ENCODE data around the gene STAG2.

STAG2 gene

DNA sequence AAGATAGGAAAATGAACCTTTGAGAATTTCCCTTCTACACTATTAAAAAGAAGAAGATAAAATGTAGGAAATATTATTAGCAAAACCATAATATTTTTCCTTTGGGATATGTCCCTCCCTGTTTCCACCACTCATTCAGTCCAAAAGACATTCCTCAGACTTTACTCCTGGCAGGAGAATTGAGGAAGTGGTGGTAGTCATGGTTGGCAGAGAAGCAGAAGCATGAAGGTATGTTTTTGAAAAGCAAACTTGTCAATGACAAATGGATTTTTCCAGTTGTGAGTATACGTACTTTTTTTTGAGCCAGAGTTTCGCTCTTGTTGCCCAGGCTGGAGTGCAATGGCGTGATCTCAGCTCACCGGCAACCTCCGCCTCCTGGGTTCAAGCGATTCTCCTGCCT lies 13.7 kb downstream of the STAG2 start:
- DNase-seq (ENCODE audit: low read depth in 2 of 2): no peak

DNA sequence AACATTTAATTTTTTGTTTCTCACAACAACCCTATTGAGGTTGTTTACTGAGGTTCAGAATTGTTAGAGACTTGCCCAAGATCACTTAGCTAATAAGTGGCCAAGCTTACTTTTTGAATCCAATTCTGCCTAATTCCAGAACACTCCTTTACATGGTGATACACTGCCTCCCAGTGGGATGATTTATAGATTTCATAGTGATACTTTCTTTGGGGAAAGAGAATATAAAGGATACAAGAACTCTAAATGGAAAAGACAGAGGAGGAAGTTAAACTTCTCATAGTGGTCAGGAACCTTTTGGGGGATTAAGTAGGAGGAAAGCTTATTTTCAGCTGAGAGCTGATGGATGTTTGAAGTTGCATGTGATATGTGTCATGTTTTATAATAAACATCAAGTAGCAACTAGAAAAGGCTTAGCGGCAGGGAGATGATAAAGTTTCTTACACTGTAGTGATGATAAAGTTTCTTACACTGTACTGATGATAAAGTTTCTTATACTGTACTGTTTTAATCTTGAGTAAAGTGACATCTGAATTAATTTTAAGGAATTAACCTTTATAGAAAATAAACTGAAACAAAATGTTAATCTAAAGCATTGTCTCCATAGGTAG lies 15.3 kb downstream of the STAG2 start:
- DNase-seq (ENCODE audit: low read depth in 2 of 2): no peak

DNA sequence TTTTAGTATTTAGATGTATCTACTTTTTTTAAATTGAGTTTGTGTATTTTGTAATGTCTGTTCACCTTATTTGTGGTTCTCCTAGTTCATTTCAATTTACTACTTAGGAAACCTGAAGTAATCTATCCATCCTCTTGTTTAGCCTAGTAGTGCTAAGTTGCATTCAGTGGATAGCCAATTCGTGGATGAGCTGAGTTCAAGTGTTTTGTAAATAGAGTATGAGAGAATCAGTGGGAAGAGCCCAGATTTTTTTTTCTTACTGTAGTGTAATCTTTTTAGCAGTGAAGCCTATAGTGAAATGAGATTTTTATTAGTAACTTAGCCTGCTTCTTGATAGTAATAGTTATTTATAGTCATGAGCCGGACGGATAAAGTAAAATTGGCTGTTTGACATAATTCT lies 21.7 kb downstream of the STAG2 start:
- DNase-seq (ENCODE audit: low read depth in 2 of 2): no peak

DNA sequence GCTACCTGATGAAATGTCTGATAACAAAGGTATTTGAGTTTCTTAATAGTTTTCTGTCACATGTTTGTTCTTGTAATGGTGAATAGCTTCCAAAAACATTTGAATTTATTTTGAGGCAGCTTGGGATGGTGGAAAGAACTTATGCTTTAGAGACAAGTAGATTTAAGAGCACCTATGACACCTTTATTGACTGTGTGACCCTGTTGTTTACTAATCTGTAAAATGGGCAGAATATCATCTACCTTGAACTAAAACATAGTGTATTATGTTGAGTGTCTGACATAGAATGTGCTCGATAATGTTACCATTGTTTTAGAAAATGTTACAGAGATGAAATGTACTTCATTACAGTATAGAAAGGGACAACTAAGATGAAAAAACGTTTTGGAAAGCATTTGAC lies 24.9 kb downstream of the STAG2 start:
- no peak for DNase-seq (ENCODE audit: low read depth in 2 of 2)

DNA sequence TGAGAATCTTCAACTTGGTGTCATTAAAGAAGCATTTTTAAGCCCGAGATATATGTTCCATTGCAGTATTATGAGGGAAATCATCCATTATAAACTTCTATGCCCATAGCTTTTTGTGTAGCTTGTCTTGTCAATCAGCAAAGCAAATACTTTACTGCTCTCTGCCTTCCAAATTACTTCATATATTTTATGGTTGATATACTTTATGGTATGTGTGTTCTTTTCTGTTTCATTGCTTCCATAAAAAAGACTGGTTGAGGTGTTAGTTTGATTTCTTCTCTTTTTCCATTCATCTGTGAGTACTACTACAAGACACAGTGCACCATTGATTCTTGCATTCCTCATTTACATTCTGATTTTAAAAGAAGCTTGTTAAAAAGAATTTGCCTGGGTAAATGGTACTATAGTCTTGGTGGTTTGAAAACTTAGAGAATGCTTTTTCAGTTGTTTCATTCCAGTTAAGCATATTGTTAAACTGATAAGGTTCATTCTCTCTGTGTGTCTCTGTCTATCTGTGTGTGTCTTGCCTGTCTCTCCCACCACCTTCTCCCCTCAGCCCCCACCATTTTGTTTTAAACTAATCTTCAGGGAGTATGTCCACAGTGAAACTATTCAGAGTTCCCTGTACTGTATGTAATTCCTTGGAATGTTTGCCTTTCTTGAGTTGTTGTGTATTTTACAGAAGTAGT lies 27.1 kb downstream of the STAG2 start:
- DNase-seq (ENCODE audit: low read depth in 2 of 2): no peak

DNA sequence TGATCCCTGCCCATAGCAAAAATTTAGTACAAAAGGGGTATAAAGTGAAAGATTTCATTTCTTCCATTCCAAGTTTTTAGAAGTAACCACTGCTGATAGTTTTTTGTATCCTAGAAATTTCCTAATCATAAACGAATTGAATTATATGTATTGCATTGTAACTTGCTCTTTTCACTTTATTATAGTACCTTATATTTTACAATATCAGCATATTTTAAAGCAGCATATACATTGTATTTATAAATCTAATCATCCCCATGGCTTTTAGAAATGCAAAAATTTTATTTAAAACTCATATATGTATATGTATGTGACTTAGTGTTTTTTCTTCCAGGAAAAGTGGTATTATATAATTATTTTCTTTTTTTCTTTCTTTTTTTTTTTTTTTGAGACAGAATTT lies 27.7 kb downstream of the STAG2 start:
- no peak for DNase-seq (ENCODE audit: low read depth in 2 of 2)

DNA sequence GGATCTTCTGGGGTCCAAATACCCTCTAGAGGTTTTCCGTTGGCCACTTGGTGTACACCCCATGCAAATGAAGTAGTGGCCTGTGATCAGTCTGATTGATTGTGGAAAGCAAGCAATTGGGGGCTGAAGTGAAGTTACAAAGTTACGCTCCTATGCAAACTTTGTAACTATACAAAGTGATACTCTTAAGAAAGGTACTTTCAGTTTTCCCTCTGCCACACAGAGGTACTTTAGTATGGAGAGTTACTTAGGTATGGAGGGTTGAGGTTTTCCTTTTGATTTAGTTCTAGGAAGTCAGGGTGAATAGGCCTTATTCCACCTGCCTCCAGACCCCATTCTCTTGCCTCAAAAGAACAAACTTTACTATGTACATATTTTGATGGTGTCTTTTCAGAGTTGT lies 28.7 kb downstream of the STAG2 start:
- no peak for DNase-seq (ENCODE audit: low read depth in 2 of 2)

DNA sequence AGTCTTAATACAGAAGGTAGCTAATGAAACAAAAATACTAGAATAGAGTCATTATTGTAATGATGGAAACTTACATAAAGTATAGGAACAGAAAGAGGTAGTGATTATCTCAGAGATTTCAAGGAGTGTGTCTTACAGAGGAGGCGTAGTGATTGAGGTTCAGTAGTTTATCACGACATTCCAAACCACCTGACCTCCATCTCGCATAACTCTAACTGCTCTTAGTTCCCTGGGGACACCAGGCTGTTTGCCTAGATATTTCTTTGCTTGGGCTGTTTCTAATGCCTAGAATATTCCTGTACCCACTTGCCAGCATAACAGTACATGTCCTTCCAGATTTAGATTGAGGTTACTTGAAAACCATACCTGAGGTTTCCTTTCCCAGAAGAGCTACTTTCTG lies 29.1 kb downstream of the STAG2 start:
- no peak for DNase-seq (ENCODE audit: low read depth in 2 of 2)

DNA sequence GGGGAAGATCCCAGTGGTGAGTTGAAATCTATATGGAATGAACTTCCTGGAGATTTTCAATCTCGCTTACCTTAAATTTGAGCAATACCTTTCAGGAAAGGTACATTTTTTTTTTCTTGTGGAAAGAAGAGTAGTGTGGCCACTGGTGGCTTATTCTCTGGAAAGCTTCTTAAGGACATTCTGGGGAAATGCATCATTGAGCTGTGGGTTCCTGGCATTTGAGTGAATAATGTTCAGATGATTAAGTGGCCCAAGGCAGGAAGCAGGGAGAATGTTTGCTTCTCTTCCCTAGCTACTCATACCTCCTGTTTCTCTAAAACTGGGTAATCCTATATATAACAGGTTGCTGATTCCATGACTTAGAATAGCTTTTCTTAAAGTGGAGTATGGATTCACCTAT lies 31.8 kb downstream of the STAG2 start:
- DNase-seq (ENCODE audit: low read depth in 2 of 2): no peak

DNA sequence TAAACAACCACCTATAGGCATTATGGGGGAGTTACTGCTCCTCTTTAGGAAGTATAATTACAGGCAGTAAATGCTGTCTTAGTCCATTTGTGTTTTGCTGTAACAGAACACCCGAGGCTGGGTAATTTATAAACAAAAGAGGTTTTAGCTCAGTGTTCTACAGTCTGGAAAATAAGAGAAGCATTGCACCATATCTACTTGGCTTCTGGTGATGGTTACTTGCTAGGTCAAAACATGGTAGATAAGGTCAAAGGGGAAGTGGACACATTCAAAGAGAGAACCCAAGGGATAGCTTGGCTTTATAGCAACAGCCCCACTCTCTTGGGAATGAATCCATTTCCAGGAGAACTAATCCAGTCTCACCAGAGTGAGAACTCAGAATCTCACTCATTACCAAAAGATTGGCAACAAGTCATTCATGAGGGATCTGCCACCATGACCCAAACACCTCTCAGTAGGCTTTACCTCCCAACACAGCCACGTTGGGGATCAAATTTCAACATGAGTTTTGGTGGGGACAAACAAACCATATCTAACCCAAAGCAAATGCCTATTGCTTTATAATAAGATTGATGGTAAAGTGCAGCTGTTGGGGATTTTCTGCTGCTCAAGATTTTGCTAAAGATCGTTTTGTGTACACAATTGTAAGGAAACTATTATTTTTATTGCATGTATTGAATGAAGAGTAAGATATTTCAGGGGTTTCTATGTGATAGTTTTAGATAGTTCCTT lies 32.6 kb downstream of the STAG2 start:
- no peak for DNase-seq (ENCODE audit: low read depth in 2 of 2)

DNA sequence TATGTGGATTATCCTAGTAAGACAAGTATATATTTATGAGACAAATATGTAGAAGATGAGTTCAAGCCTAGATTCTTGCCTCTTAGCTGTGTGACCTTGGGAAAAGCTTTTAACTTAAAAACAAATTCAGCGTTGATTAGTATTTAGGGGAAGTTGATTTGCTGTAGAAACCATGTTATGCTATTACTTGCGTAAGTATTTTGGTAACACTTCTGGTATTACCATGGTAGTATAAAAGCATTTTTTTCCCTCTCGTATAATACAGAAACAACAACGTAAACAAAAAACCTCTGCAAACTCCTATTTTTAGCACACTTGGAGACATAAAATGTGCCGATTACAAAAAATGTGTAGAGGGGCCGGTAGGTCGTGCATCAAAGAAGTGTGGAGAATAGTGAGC lies 33.2 kb downstream of the STAG2 start:
- no peak for DNase-seq (ENCODE audit: low read depth in 2 of 2)

DNA sequence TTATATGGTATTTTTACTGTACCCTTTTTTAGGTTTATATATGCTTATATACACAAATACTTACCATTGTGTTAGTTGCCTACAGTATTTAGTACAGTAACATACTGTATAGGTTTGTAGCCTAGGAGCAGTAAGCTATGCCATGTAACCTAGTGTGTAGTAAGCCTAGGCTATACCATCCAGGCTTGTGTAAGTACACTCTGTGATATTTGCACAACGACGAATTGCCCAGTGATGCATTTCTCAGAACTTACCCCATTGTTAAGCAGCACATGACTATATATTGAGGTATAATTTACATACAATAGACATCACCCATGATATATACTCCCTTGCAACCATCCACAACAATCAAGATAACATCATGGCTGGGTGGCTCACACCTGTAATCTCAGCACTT lies 40.1 kb downstream of the STAG2 start:
- no peak for DNase-seq (ENCODE audit: low read depth in 2 of 2)

DNA sequence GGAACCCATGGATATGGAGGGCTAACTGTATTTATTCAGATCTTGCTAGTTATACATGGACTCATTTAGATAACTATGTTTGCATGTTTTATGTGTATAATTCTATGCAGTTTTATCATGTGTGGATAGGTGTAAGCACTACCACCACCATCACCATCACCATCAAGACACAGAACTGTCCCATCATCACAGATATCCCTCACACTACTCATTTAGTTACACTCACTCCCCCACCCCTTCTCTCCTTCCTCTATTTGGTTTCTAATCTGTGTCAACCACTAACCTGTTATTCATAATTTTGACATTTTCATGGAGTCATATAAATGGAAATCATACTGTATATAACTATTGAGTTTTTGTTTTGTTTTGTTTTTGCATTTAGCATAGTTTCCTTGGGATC lies 43.7 kb downstream of the STAG2 start:
- DNase-seq (ENCODE audit: low read depth in 2 of 2): no peak

DNA sequence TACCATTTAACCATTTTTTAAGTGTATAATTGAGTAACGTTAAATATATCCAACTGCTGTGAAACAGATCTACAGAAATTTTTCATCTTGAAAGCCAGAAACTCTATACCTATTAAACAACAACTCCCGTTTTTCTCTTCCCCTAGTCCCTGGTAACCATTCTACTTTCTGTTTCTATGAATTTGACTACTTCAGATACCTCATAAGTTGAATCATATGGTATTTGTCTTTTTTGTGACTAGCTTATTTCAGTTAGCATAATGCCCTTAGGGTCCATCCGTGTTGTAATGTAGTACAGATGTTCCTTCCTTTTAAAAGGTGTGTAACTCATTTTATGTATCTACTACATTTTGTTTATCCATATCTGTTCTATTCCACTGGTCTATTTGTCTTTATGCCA lies 48.7 kb downstream of the STAG2 start:
- no peak for DNase-seq (ENCODE audit: low read depth in 2 of 2)

DNA sequence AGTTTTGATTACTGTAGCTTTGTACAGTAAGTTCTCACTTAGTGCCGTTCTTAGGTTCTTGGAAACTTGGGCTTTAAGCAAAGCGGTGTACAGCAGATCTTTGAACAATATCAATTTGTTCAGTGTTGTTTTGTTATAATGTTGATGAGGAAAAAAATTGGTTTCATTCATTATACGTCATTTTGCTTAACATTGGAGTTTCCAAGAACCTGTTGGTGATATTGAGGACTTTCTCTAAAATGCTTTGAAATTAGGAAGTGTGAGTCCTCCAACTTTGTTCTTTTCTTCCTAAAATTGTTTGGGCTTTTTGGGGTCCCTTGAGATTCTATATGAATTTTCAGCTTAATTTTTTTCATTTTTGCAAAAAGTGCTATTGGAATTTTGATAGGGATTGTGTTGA lies 49.1 kb downstream of the STAG2 start:
- no peak for DNase-seq (ENCODE audit: low read depth in 2 of 2)

DNA sequence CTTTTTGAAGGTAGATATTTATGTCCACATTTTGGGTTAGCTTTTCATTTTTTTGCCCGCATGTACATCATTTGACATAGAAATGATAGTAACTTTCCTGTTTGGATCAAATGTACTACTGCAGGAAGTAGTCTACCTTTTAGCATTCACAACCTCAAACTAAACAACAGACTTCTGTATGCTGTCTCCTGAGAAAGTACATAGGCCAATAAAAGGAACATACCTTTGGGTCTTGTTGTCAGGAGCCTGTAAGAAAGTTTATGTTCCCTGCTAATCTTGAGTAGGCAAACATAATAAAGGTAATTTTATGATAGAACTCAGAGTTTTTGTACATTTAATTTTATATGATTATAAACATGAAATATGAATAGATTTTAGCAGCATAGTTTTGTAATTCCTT lies 54.2 kb downstream of the STAG2 start:
- no peak for DNase-seq (ENCODE audit: low read depth in 2 of 2)

DNA sequence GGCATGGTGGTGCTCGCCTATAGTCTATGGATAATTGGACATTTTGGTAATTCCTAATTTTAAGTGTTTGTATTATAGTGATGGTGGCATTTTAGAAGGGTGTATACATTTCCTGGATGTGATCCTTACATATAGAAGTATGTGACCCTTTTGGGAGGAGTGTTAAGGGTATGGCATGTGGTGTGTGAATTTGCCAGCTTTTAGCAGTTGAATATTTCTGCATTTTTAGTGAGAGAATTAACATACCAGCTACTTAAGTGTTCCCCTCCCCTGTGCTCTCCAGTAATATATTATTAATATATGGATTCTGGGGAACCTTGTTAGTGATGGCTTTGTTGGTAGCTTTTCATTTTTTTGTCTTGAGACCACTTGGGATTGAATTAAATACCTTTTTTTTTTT lies 55.3 kb downstream of the STAG2 start:
- DNase-seq (ENCODE audit: low read depth in 2 of 2): no peak

DNA sequence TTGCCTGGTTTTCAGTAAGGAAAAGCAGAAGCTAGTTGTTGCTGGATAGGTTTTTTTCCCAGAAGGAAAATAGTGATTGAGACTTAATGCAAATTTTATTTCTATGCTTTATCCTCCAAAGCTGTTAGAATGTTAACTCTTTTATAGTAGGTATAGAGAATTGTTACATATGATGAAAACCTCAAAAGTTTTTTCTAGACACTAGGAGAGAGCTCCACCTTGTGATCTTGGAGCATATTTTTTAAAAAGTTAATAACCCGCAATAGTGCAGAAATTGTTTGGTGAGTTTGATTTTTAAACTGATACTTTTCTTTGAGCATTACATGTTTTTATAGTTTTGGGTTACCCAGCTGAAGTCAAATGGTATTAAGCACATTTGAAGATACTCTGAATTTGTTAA lies 56.5 kb downstream of the STAG2 start:
- no peak for DNase-seq (ENCODE audit: low read depth in 2 of 2)

DNA sequence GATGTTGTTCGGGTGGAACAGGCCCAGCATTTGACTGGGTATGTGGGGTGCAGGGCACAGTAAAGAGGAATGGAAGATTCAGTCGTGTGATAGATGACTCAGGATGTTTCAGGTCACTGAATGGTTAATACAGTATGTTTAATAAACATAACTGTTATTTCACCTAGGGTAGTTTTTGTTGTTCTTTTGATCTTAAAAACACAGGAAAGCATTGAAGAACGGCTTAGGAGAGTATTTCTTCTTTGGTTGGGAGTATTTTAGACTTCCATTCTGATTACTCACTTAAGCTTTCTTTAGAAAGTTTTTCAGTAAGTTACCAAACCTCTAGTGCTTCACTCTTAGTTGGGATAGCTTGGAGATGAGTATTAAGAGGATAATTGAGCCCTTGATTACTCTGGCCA lies 62.3 kb downstream of the STAG2 start:
- DNase-seq (ENCODE audit: low read depth in 2 of 2): no peak

DNA sequence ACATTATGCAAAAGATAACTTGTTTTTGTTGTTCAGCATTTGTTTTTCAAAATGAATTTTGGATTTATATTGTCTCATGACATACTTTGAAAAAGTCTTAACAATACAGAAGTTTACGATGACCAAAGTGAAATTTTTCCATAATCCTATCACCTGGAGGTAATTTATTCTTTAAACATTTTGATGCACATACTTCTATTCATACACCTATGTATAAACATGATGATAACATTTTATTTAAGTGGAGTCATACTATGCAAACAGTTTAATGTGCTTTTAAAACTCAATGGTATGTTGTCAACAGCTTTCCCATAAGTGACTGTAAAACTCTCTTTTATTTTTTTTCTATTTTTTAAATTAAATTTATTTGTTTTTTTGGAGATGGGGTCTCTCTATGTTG lies 65.0 kb downstream of the STAG2 start:
- DNase-seq (ENCODE audit: low read depth in 2 of 2): no peak

DNA sequence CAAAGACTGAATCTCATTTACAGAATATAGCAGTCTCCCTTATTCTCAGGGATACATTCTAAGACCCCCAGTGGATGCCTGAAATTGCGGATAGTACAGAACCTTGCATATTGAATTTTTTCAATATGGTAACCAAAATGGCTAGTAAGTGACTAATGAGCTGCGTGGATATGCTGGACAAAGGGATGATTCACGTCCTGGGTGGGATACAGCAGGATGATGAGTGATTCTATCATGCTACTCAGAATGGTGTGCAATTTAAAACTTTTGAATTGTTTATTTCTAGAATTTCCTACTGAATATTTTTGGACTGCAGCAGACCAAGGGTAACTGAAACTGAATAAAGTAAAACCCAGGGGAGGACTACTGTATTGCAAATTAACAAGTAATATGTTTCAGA lies 66.7 kb downstream of the STAG2 start:
- no peak for DNase-seq (ENCODE audit: low read depth in 2 of 2)

DNA sequence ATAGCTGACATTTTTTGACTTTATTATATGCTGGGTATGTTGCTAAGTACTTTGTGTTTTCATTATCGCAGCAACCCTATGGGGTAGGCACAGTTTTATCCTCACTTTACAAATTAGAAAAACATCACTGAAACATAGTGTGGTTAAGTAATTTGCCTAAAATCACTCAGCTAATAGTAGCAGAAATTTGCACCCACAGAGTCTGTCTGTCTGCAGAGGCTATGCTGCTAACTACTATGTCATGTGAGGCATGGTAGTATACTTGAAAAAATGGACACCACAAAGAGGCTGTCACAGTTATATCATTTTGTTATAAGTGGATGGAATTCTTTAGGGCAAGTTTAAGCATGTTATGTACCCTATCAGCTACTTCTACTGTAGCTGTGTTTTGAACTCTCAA lies 69.0 kb downstream of the STAG2 start:
- no peak for DNase-seq (ENCODE audit: low read depth in 2 of 2)

DNA sequence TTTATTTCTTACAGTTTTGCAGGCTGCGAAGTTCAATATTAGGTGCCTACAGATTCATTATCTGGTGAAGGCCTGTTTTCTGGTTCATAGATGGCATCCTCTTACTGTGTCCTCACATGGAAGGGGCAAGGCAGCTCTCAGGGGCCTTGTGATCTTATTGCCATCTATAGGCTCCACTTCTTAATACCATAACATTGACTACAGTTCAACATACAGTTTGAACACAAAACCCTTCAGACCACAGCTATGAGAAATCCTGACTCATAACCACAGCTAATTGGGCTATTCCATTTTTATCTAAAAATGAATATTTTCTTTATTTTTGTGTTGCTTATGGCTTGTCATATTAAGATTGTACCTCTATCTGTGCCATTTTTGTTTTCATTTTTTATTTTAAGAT lies 72.3 kb downstream of the STAG2 start:
- no peak for DNase-seq (ENCODE audit: low read depth in 2 of 2)

Data from stimulated activated CD8-positive, alpha-beta memory T cell treated with anti-CD3 and anti-CD28 coated beads, Interleukin-7, amount 100 ng/mL, for 4 hours (primary cell).